Measurements from ENCODE around the gene PEAK3. TPM values are rescaled to one million over a fixed set of nuclear protein-coding genes. Genes with fewer than 3 reads are reported as not detected.
A peak's percentile ranks its signal among the peaks of the same experiment; 100 is the strongest.

PEAK3 gene
- total and polyA plus RNA-seq, 9 of the 15 experiments (the other 6 are each of a cell fraction or from before 2014, with no cell fraction given), result 0.07 to 0.40 TPM; not detected in 7

DNA sequence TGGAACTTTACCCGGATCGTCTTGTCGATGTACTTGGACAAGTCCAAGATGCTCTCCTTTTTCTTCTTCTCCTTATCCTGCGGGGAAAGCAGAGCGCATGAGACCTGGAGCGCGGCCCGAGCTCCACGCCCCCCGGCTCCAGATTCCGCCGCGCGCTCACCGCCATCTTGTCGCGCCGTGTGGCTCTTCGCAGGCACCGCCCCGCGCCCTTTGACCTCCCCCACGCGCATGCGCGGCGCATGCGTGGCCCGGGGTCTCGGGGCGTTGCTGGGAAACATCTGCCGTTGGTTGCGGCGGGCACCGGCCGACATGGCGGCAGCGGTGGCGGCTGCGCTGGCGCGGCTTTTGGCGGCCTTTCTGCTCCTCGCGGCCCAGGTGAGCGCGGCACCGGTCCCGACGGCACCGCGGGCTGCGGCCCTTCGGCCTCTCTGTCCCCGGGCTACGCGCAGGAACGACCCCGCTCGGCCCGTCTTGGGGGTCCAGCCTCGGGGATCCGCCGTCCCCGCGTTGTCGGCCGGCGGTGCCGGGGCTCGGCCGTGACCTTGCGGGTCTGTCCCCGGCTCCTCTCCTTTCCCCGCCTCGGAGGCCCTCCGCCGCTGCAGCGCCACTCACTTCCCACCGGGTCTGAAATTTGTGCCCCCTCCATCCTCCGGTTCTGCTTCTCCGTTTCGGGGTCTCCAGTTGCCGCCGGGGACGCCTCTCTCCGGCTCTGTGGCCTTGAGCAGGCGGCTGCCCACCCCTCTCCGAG is 46.6 kb upstream of the PEAK3 start, which contains the start of the genes LSM7 and SPPL2B (continued):
- TF ChIP-seq, protein P1, sequence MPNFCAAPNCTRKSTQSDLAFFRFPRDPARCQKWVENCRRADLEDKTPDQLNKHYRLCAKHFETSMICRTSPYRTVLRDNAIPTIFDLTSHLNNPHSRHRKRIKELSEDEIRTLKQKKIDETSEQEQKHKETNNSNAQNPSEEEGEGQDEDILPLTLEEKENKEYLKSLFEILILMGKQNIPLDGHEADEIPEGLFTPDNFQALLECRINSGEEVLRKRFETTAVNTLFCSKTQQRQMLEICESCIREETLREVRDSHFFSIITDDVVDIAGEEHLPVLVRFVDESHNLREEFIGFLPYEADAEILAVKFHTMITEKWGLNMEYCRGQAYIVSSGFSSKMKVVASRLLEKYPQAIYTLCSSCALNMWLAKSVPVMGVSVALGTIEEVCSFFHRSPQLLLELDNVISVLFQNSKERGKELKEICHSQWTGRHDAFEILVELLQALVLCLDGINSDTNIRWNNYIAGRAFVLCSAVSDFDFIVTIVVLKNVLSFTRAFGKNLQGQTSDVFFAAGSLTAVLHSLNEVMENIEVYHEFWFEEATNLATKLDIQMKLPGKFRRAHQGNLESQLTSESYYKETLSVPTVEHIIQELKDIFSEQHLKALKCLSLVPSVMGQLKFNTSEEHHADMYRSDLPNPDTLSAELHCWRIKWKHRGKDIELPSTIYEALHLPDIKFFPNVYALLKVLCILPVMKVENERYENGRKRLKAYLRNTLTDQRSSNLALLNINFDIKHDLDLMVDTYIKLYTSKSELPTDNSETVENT (CRISPR knock-in tag; IDR thresholded peaks at IDR 0.05), result peak; percentile 94
- no peak for TF ChIP-seq HDAC8 (tag; IDR thresholded peaks at IDR 0.05)
- TF ChIP-seq ZBTB7A (IDR thresholded peaks at IDR 0.05; ENCODE audit: borderline replicate concordance, control insufficient read depth, low read depth, low read length), result peak; percentile 79
- TF ChIP-seq PTBP1 (IDR thresholded peaks at IDR 0.05; ENCODE audit: low read depth, low read length), result no peak
- TF ChIP-seq MXI1 (IDR thresholded peaks at IDR 0.05; ENCODE audit: low read depth, low read length), result peak; percentile 59; the same call in 1 of the 2 replicates
- no peak for TF ChIP-seq ZNF408 (CRISPR knock-in tag; IDR thresholded peaks at IDR 0.05; ENCODE audit: low read depth)
- no peak; the same call in 1 of the 2 replicates for TF ChIP-seq NFIC (IDR thresholded peaks at IDR 0.05)
- TF ChIP-seq SUPT5H (IDR thresholded peaks at IDR 0.05), result peak; percentile 83
- TF ChIP-seq, protein P2, sequence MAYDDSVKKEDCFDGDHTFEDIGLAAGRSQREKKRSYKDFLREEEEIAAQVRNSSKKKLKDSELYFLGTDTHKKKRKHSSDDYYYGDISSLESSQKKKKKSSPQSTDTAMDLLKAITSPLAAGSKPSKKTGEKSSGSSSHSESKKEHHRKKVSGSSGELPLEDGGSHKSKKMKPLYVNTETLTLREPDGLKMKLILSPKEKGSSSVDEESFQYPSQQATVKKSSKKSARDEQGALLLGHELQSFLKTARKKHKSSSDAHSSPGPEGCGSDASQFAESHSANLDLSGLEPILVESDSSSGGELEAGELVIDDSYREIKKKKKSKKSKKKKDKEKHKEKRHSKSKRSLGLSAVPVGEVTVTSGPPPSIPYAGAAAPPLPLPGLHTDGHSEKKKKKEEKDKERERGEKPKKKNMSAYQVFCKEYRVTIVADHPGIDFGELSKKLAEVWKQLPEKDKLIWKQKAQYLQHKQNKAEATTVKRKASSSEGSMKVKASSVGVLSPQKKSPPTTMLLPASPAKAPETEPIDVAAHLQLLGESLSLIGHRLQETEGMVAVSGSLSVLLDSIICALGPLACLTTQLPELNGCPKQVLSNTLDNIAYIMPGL (CRISPR knock-in tag; IDR thresholded peaks at IDR 0.05), result 0 out of 2 replicates have a peak, but pooled peaks have one; percentile 36
- no peak for TF ChIP-seq ZNF764 (CRISPR knock-in tag; IDR thresholded peaks at IDR 0.05; ENCODE audit: low read depth)
- no peak for TF ChIP-seq FUS (optimal IDR thresholded peaks at IDR 0.05; ENCODE audit: low read depth, low read length)
- no peak for TF ChIP-seq ZSCAN29 (IDR thresholded peaks at IDR 0.05)
- peak; percentile 67; the same call in 1 of the 2 replicates for TF ChIP-seq ZNF431 (CRISPR knock-in tag; IDR thresholded peaks at IDR 0.05)
- TF ChIP-seq NR4A1 (CRISPR knock-in tag; IDR thresholded peaks at IDR 0.05), result no peak
- no peak for TF ChIP-seq NR4A1 (tag; IDR thresholded peaks at IDR 0.05)
- TF ChIP-seq NBN (IDR thresholded peaks at IDR 0.05; ENCODE audit: low read depth), result no peak
- TF ChIP-seq, protein P3, sequence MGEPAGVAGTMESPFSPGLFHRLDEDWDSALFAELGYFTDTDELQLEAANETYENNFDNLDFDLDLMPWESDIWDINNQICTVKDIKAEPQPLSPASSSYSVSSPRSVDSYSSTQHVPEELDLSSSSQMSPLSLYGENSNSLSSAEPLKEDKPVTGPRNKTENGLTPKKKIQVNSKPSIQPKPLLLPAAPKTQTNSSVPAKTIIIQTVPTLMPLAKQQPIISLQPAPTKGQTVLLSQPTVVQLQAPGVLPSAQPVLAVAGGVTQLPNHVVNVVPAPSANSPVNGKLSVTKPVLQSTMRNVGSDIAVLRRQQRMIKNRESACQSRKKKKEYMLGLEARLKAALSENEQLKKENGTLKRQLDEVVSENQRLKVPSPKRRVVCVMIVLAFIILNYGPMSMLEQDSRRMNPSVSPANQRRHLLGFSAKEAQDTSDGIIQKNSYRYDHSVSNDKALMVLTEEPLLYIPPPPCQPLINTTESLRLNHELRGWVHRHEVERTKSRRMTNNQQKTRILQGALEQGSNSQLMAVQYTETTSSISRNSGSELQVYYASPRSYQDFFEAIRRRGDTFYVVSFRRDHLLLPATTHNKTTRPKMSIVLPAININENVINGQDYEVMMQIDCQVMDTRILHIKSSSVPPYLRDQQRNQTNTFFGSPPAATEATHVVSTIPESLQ (CRISPR knock-in tag; IDR thresholded peaks at IDR 0.05), result no peak
- no peak for TF ChIP-seq ARHGAP35 (IDR thresholded peaks at IDR 0.05; ENCODE audit: partially characterized antibody)
- TF ChIP-seq EHMT2 (IDR thresholded peaks at IDR 0.05), result no peak
- 0 out of 2 replicates have a peak, but pooled peaks have one; percentile 56 for TF ChIP-seq ILF3 (IDR thresholded peaks at IDR 0.05; ENCODE audit: borderline replicate concordance)
- peak; percentile 74; the same call in 1 of the 2 replicates for TF ChIP-seq SREBF1 (IDR thresholded peaks at IDR 0.05; ENCODE audit: borderline replicate concordance, low read depth, low read length)
- TF ChIP-seq KDM5B (IDR thresholded peaks at IDR 0.05; ENCODE audit: insufficient replicate concordance, low read depth, low read length), result peak; percentile 93
- no peak for TF ChIP-seq ZNF347 (CRISPR knock-in tag; IDR thresholded peaks at IDR 0.05; ENCODE audit: low read depth)
- no peak for TF ChIP-seq ZFPM2 (CRISPR knock-in tag; IDR thresholded peaks at IDR 0.05)
- no peak for TF ChIP-seq ZNF124 (CRISPR knock-in tag; IDR thresholded peaks at IDR 0.05)
